ENCODE measurements around the gene ZDHHC7.

DNA sequence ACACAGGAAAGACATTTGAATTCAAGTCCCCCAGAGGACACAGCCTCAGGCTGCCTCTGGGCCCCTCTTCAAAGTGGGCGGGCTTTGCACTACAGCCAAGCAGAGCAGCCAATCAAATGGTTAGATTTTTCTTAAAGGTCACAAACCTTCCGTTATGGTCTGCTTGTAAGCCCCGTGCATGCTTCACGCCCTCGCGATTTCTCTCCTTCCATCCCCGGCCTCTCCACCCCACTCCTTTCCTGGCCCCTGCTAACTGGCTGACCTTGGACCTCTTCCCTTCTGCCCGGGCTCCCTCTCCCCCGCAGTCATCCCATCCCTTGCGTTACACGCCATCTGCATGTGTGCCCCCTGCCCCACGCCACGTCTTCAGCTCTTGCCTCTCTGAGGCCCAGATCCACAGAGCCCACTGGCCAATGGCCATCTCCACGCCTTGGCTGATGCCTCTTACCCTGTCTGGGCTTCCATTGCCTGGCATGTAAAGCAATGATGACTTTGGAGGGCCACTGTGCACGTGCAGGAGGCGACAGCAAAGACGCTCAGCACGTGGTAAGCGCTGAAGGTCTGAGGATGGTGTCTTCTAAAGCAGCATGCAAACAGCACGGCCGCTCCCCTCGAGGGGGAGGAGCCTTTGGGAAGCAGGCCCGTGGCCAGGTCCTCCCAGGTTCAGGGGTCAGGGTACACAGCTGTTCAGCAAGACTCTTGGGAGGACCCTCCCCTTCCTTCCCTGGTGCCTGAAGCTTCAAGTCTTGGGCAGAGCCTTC lies 86.8 kb downstream of the ZDHHC7 start:
- TF ChIP-seq, protein P1, sequence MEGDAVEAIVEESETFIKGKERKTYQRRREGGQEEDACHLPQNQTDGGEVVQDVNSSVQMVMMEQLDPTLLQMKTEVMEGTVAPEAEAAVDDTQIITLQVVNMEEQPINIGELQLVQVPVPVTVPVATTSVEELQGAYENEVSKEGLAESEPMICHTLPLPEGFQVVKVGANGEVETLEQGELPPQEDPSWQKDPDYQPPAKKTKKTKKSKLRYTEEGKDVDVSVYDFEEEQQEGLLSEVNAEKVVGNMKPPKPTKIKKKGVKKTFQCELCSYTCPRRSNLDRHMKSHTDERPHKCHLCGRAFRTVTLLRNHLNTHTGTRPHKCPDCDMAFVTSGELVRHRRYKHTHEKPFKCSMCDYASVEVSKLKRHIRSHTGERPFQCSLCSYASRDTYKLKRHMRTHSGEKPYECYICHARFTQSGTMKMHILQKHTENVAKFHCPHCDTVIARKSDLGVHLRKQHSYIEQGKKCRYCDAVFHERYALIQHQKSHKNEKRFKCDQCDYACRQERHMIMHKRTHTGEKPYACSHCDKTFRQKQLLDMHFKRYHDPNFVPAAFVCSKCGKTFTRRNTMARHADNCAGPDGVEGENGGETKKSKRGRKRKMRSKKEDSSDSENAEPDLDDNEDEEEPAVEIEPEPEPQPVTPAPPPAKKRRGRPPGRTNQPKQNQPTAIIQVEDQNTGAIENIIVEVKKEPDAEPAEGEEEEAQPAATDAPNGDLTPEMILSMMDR (IDR thresholded peaks at IDR 0.05): no peak
- TF ChIP-seq POLR2A (IDR thresholded peaks at IDR 0.05): no peak

Measured in heart left ventricle (tissue), 13 donors.